HCT116 (cell line): ENCODE data around the gene FOXP2. TPM values are rescaled to one million over a fixed set of nuclear protein-coding genes. Genes with fewer than 3 reads are reported as not detected.
"Not testable (repeated sequence)": the region's sequence is repeated elsewhere in the genome, so short reads cannot be mapped to it uniquely, and the experiment has no call there.

Experiments used
- ATAC-seq: fragments of 200-7000 bp; cut with Tn5 transposase; 2 replicates; pipeline ENCODE4 v1.9.1; 2020; ENCODE audit warnings: mild to moderate bottlenecking, moderate library complexity
- BruUV-seq: library from RNA; stranded (reverse); fragments of 400-500 nt; replicated peaks from 2 replicates; lab custom pipeline; 2021; lab: Mats Ljungman, UMichigan
- CTCF ChIA-PET: fragments of 300-600 bp; sonication (Branson Sonifier 250); formaldehyde crosslinking; loops from one replicate; lab custom pipeline; 2021; ENCODE audit warnings: antibody characterized with exemption; lab: Charles Lee
- POLR2A ChIA-PET: fragments of 300-600, 350-600 bp; sonication (Branson Sonifier 250); formaldehyde crosslinking; loops from one replicate; lab custom pipeline; 2021; ENCODE audit warnings: antibody characterized with exemption; lab: Charles Lee
- RAD21 ChIA-PET, 2 experiments: fragments of 300-600 bp; sonication (Branson Sonifier 250); formaldehyde crosslinking; loops; one replicate each; lab custom pipeline; 2023; ENCODE audit warnings: low total read pairs in 2 of 2; ENCODE audit not compliant: uncharacterized antibody in 2 of 2, unreplicated experiment in 2 of 2, low non-redundant PET in 1 of 2; lab: Charles Lee
- DNase-seq: peaks from one replicate; pipeline ENCODE4 v3.0.0-alpha.2; 2010; ENCODE audit warnings: low read depth, low spot score
- H2AFZ ChIP-seq: fragments of 200-600 bp; shearing (Covaris generic), sonication (generic); 2 replicates; pipeline ENCODE4 v1.6.1; 2017; ENCODE audit warnings: low read depth, mixed run types, mixed read lengths, antibody characterized with exemption, low read length; ENCODE audit not compliant: poor library complexity, severe bottlenecking
- H3K27ac ChIP-seq: 2 replicates; pipeline ENCODE4 v1.5.1; 2012; ENCODE audit warnings: low read depth, low read length
- H3K27me3 ChIP-seq: fragments of 200-600 bp; sonication (generic); 2 replicates; pipeline ENCODE4 v1.6.1; 2016; ENCODE audit warnings: mixed run types, low read length, mixed read lengths; ENCODE audit not compliant: insufficient read depth
- H3K36me3 ChIP-seq, 2 experiments: fragments of 200-500 bp in 1 of 2; fragments of 200-600 bp in 1 of 2; sonication (Bioruptor generic) in 1 of 2; sonication (generic) in 1 of 2; 2 replicates each; pipeline versions ENCODE4 v1.5.1 to v1.6.1; 2014 to 2016; ENCODE audit warnings: low read length in 2 of 2, inconsistent platforms in 1 of 2, mixed read lengths in 1 of 2, mixed run types in 1 of 2; ENCODE audit not compliant: insufficient read depth in 2 of 2, control insufficient read depth in 1 of 2
- H3K4me1 ChIP-seq, 2 experiments: fragments of 200-600 bp in 1 of 2; sonication (generic) in 1 of 2; 2 replicates each; pipeline versions ENCODE4 v1.5.1 to v1.6.1; 2012 to 2017; ENCODE audit warnings: low read length in 2 of 2, inconsistent platforms in 1 of 2, mild to moderate bottlenecking in 1 of 2, mixed read lengths in 1 of 2, mixed run types in 1 of 2, moderate library complexity in 1 of 2; ENCODE audit not compliant: insufficient read depth in 2 of 2, control insufficient read depth in 1 of 2
- H3K4me2 ChIP-seq: fragments of 200-600 bp; sonication (generic); 2 replicates; pipeline ENCODE4 v1.6.1; 2017; ENCODE audit warnings: mixed run types, low read length, mixed read lengths
- H3K4me3 ChIP-seq, 2 experiments: fragments of 200-600 bp in 1 of 2; sonication (generic) in 1 of 2; replicated peaks in 1 of 2; 2 replicates each; pipeline ENCODE4 v1.5.1; 2011 to 2016; ENCODE audit warnings: low read length in 2 of 2, control low read depth in 1 of 2, low read depth in 1 of 2, mild to moderate bottlenecking in 1 of 2, mixed read lengths in 1 of 2, mixed run types in 1 of 2
- H3K79me2 ChIP-seq: fragments of 200-600 bp; sonication (generic); 2 replicates; pipeline ENCODE4 v1.6.1; 2017; ENCODE audit warnings: mild to moderate bottlenecking, mixed run types, low read length, moderate library complexity, mixed read lengths; ENCODE audit not compliant: insufficient read depth
- H3K9ac ChIP-seq: fragments of 200-600 bp; sonication (generic); 2 replicates; pipeline ENCODE4 v1.6.1; 2016; ENCODE audit warnings: low read length, mixed read lengths
- H3K9me2 ChIP-seq: fragments of 200-600 bp; sonication (generic), shearing (Covaris generic); 2 replicates; pipeline ENCODE4 v1.6.1; 2017; ENCODE audit warnings: mixed run types, mild to moderate bottlenecking, moderate library complexity; ENCODE audit not compliant: insufficient read depth
- H3K9me3 ChIP-seq, 2 experiments: fragments of 200-500 bp in 1 of 2; fragments of 200-600 bp in 1 of 2; sonication (Bioruptor generic) in 1 of 2; sonication (generic) in 1 of 2; 2 replicates each; pipeline ENCODE4 v1.6.1; 2014 to 2017; ENCODE audit warnings: low read length in 2 of 2, mixed read lengths in 2 of 2, inconsistent platforms in 1 of 2, low read depth in 1 of 2, mild to moderate bottlenecking in 1 of 2, mixed run types in 1 of 2, moderate library complexity in 1 of 2; ENCODE audit not compliant: control insufficient read depth in 1 of 2, insufficient read depth in 1 of 2
- H4K20me1 ChIP-seq: fragments of 200-600 bp; sonication (generic), shearing (Covaris generic); 2 replicates; pipeline ENCODE4 v1.6.1; 2017; ENCODE audit warnings: mixed run types, mild to moderate bottlenecking, moderate library complexity; ENCODE audit not compliant: insufficient read depth
- EZH2phosphoT487 ChIP-seq: fragments of 200-600 bp; IDR thresholded peaks from 2 replicates; pipeline ENCODE4 v1.6.1; 2018; ENCODE audit warnings: antibody characterized with exemption, borderline replicate concordance
- POLR2A ChIP-seq: IDR thresholded peaks from 2 replicates; pipeline ENCODE4 v1.7.0; 2011; ENCODE audit warnings: borderline replicate concordance; ENCODE audit not compliant: insufficient read depth, insufficient read length; ENCODE audit errors: extremely low read depth
- SIN3A ChIP-seq: IDR thresholded peaks from 2 replicates; pipeline ENCODE4 v1.6.1; 2012; ENCODE audit warnings: low read depth
- ZFX ChIP-seq: fragments of 450-650 bp; IDR thresholded peaks from 2 replicates; pipeline ENCODE4 v1.6.1; 2017
- ZNF274 ChIP-seq: fragments of 200-500 bp; sonication (Bioruptor generic); IDR thresholded peaks from 2 replicates; pipeline ENCODE4 v1.6.1; 2014; ENCODE audit warnings: mild to moderate bottlenecking, low read depth, low read length, inconsistent platforms
- intact Hi-C: fragments of 100-400 bp; cut with micrococcal nuclease; formaldehyde crosslinking; loops from 2 replicates; pipeline ENCODE4 v1.10.0; 2022
- total RNA-seq: library from RNA; stranded (reverse); gene quantifications from one replicate; pipeline ENCODE4 v1.2.1, GENCODE V29; 2021; ENCODE audit not compliant: unreplicated experiment

FOXP2 gene
- total RNA-seq, 1 experiment from 2014 or later: 2.5 TPM

DNA sequence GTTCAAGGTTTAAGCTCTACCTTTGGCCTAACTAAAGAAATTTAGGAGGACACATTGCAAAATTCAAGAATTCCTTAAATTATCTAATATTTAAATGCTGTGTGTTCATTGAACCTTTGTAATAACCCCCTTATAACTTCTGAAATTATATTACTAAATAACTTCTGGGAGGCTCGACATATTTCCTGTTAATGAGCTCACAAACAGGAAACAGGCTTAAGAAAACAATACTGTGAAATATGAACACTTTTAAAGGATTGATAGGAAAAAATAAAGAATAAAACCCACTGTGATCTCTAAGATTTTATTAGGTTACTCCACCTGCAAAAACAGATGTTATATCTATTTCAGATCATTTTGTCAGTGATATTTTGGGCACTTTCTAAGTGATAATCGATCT lies 74.1 kb downstream of the FOXP2 start:
- no peak for TF ChIP-seq SIN3A
- no peak for TF ChIP-seq ZNF274
- TF ChIP-seq EZH2phosphoT487: no peak
- no peak for TF ChIP-seq POLR2A
- no peak for TF ChIP-seq ZFX
- TF ChIP-seq, all 23 proteins: peak for 0
- no peak overlapping the region for H3K4me2 ChIP-seq
- H3K9me3 ChIP-seq: no peaks in the 10 kb centered on the region; a peak in 2 of 4 replicates
- CTCF ChIA-PET: no interaction called here
- no peaks in the 10 kb centered on the region for H3K4me1 ChIP-seq
- no peaks in the 10 kb centered on the region for H4K20me1 ChIP-seq
- H2AFZ ChIP-seq: no peak overlapping the region
- H3K36me3 ChIP-seq: no peaks in the 10 kb centered on the region
- DNase-seq: no peak
- intact Hi-C loops: no loop called here
- RAD21 ChIA-PET: no interaction called here
- no peak overlapping the region for H3K9ac ChIP-seq
- no peak overlapping the region for H3K4me3 ChIP-seq
- no peaks in the 10 kb centered on the region for H3K9me2 ChIP-seq
- ATAC-seq: no peak
- POLR2A ChIA-PET: no interaction called here
- no TSS peak for BruUV-seq
- H3K79me2 ChIP-seq: no peaks in the 10 kb centered on the region
- no peaks in the 10 kb centered on the region for H3K27me3 ChIP-seq
- no peak overlapping the region for H3K27ac ChIP-seq

DNA sequence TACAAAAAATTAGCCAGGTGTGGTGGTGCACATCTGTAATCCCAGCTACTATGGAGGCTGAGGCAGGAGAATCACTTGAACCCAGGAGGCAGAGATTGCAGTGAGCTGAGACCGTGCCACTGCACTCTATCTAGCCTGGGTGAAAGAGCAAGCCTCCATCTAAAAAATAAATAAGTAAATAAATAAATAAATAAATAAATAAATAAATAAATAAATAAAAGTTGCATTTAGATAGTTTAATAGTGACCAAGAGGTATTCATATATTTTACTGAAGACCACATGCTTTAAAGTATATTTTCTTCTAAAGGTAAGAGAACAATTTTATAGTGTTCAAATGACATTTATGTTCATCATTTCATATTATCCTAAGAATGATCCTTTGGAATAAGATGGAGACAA lies 82.9 kb downstream of the FOXP2 start:
- H2AFZ ChIP-seq, H3K9ac ChIP-seq, ATAC-seq, POLR2A ChIA-PET, H3K9me3 ChIP-seq, H4K20me1 ChIP-seq, H3K36me3 ChIP-seq, H3K27ac ChIP-seq, H3K4me2 ChIP-seq, H3K79me2 ChIP-seq, intact Hi-C loops, BruUV-seq, H3K9me2 ChIP-seq, RAD21 ChIA-PET, CTCF ChIA-PET, H3K27me3 ChIP-seq, DNase-seq, H3K4me3 ChIP-seq, H3K4me1 ChIP-seq: not testable (repeated sequence)
